22Rv1 (cell line): Measurements from ENCODE around the gene TMEM82.

Experiments used
- ZFX ChIP-seq: fragments of 450-650 bp; IDR thresholded peaks from 2 replicates; pipeline ENCODE4 v1.6.1; 2017; ENCODE audit warnings: antibody characterized with exemption, borderline replicate concordance
- TF ChIP-seq, protein P1 (sequence below): fragments of 450-650 bp; IDR thresholded peaks from 2 replicates; pipeline ENCODE4 v1.5.1; 2017; ENCODE audit warnings: mild to moderate bottlenecking

DNA sequence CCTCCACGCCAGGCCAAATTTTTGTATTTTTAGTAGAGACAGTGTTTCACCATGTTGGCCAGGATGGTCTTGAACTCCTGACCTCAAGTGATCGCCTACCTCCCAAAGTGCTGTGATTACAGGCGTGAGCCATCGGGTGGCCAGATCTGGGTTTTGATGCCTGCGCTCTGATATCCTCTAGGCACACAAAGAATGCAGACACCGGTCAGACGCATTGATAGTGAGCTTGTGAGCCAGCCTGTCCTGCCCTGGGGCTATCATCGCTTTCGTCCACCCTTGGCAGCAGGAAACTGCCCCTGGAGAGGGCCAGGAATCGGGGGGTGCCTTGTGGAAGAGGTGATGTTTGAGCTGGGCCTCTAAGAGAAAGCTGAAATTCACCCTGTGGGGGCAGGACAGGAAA lies 20.2 kb downstream of the TMEM82 start:
- TF ChIP-seq, protein P1, sequence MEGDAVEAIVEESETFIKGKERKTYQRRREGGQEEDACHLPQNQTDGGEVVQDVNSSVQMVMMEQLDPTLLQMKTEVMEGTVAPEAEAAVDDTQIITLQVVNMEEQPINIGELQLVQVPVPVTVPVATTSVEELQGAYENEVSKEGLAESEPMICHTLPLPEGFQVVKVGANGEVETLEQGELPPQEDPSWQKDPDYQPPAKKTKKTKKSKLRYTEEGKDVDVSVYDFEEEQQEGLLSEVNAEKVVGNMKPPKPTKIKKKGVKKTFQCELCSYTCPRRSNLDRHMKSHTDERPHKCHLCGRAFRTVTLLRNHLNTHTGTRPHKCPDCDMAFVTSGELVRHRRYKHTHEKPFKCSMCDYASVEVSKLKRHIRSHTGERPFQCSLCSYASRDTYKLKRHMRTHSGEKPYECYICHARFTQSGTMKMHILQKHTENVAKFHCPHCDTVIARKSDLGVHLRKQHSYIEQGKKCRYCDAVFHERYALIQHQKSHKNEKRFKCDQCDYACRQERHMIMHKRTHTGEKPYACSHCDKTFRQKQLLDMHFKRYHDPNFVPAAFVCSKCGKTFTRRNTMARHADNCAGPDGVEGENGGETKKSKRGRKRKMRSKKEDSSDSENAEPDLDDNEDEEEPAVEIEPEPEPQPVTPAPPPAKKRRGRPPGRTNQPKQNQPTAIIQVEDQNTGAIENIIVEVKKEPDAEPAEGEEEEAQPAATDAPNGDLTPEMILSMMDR = no peak
- no peak for TF ChIP-seq ZFX
